Kidney epithelial cell (primary cell): Measurements from ENCODE around the gene STARD3. TPM values are rescaled to one million over a fixed set of nuclear protein-coding genes. Genes with fewer than 3 reads are reported as not detected.

ENCODE experiments used
- DNase-seq: peaks from one replicate; pipeline ENCODE4 v3.0.0-alpha.2; 2010; ENCODE audit warnings: low read depth
- H3K27me3 ChIP-seq: 2 replicates; pipeline ENCODE4 v1.6.0; 2011; ENCODE audit warnings: low read length; ENCODE audit not compliant: control insufficient read depth, insufficient read depth
- H3K36me3 ChIP-seq: 2 replicates; pipeline ENCODE4 v1.5.1; 2011; ENCODE audit warnings: low read length; ENCODE audit not compliant: control insufficient read depth, insufficient read depth
- H3K4me3 ChIP-seq: 2 replicates; pipeline ENCODE4 v1.5.1; 2011; ENCODE audit warnings: low read depth, mild to moderate bottlenecking, control low read depth, low read length
- CTCF ChIP-seq: IDR thresholded peaks from 2 replicates; pipeline ENCODE4 v1.5.1; 2011; ENCODE audit warnings: mild to moderate bottlenecking, moderate library complexity, low read length, control low read depth, inconsistent platforms; ENCODE audit not compliant: insufficient read depth, poor library complexity, severe bottlenecking
- total RNA-seq: library from RNA; depleted of rRNA; stranded (reverse); fragments of >200 nt; gene quantifications from 2 replicates; pipeline ENCODE4 v1.2.3, GENCODE V29; 2015

STARD3 gene
- total RNA-seq, 1 donor from 2014 or later: 52.6 TPM

GRCh38 chr17:39676198-39676819 is 39.4 kb downstream of the STARD3 start:
- no peak for TF ChIP-seq CTCF
- DNase-seq: no peak
- Histone ChIP-seq H3K27me3 (peaks cover 7% of the 10 kb centered on the region), H3K4me3 (no peak overlapping the region), H3K36me3 (no peaks in the 10 kb centered on the region)

- no peak for TF ChIP-seq CTCF
- Histone ChIP-seq H3K36me3 (no peaks in the 10 kb centered on the region), H3K4me3 (no peak overlapping the region), H3K27me3 (peaks cover under 1% of the 10 kb centered on the region)
- no peak for DNase-seq
Measured at GRCh38 chr17:39677072-39677471, 40.1 kb downstream of the STARD3 start.

- DNase-seq: no peak
- TF ChIP-seq CTCF: no peak
- Histone ChIP-seq H3K36me3 (no peaks in the 10 kb centered on the region), H3K27me3 (no peaks in the 10 kb centered on the region), H3K4me3 (no peak overlapping the region)
Measured at GRCh38 chr17:39677542-39678339, 40.8 kb downstream of the STARD3 start.

- TF ChIP-seq CTCF: no peak
- H3K27me3 ChIP-seq: no peaks in the 10 kb centered on the region
- no peaks in the 10 kb centered on the region for H3K36me3 ChIP-seq
- no peak for DNase-seq
- no peak overlapping the region for H3K4me3 ChIP-seq
Measured at GRCh38 chr17:39678340-39679116, 41.6 kb downstream of the STARD3 start.

GRCh38 chr17:39679521-39680192 is 42.7 kb downstream of the STARD3 start:
- no peak for TF ChIP-seq CTCF
- no peaks in the 10 kb centered on the region for H3K27me3 ChIP-seq

More at GRCh38 chr17:39679521-39680192, 42.7 kb downstream of the STARD3 start:
- H3K4me3 ChIP-seq: no peak overlapping the region
- no peaks in the 10 kb centered on the region for H3K36me3 ChIP-seq
- DNase-seq: no peak
